Suprapubic skin (tissue), 4 donors: Measurements from ENCODE around the gene SPIRE2.

Experiments
- EP300 ChIP-seq: sonication (generic); formaldehyde crosslinking; IDR thresholded peaks from one replicate; pipeline ENCODE4 v1.6.1; 2017; ENCODE audit warnings: antibody characterized with exemption
- POLR2A ChIP-seq, 2 donors: fragments of 450-650 bp; IDR thresholded peaks; one replicate each; pipeline ENCODE4 v1.6.1; 2017; ENCODE audit warnings: antibody characterized with exemption in 2 of 2, mild to moderate bottlenecking in 2 of 2, moderate library complexity in 2 of 2
- POLR2AphosphoS5 ChIP-seq, 3 donors: sonication (generic); formaldehyde crosslinking; IDR thresholded peaks; one replicate each; pipeline ENCODE4 v1.6.1; 2017; ENCODE audit warnings: antibody characterized with exemption in 3 of 3
- TF ChIP-seq, protein P1 (sequence below), 2 donors: fragments of 200-600 bp in 1 of 2; fragments of 450-650 bp in 1 of 2; sonication (generic) in 1 of 2; IDR thresholded peaks; one replicate each; pipeline ENCODE4 v1.5.1; 2016 to 2019; ENCODE audit warnings: antibody characterized with exemption in 2 of 2, mild to moderate bottlenecking in 1 of 2, moderate library complexity in 1 of 2

DNA sequence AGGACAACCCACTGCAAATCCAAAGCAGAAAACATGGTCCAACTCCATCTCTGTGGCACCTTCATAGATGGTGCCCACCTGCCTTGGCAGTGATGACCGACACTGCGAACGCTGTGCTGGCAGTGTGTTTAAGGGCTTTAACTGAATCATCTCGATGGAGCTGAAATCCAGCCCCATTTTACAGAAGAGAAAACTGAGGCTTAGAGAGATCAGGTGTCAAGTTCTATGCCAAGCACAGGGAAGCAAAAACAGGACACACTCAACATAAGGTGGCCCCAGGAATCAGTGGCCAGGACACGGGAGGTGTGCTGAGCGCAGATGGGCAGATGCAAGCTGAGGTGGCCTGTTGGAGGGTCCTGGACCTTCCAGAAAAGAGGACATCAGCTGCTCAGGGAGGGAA, 34.5 kb downstream of the SPIRE2 start:
- TF ChIP-seq, protein P1, sequence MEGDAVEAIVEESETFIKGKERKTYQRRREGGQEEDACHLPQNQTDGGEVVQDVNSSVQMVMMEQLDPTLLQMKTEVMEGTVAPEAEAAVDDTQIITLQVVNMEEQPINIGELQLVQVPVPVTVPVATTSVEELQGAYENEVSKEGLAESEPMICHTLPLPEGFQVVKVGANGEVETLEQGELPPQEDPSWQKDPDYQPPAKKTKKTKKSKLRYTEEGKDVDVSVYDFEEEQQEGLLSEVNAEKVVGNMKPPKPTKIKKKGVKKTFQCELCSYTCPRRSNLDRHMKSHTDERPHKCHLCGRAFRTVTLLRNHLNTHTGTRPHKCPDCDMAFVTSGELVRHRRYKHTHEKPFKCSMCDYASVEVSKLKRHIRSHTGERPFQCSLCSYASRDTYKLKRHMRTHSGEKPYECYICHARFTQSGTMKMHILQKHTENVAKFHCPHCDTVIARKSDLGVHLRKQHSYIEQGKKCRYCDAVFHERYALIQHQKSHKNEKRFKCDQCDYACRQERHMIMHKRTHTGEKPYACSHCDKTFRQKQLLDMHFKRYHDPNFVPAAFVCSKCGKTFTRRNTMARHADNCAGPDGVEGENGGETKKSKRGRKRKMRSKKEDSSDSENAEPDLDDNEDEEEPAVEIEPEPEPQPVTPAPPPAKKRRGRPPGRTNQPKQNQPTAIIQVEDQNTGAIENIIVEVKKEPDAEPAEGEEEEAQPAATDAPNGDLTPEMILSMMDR (IDR thresholded peaks at IDR 0.05), result no peak
- no peak for TF ChIP-seq POLR2A (IDR thresholded peaks at IDR 0.05)
- no peak for TF ChIP-seq POLR2AphosphoS5 (IDR thresholded peaks at IDR 0.05)
- no peak for TF ChIP-seq EP300
